ENCODE measurements around the gene TSKS.

TSKS gene

DNA sequence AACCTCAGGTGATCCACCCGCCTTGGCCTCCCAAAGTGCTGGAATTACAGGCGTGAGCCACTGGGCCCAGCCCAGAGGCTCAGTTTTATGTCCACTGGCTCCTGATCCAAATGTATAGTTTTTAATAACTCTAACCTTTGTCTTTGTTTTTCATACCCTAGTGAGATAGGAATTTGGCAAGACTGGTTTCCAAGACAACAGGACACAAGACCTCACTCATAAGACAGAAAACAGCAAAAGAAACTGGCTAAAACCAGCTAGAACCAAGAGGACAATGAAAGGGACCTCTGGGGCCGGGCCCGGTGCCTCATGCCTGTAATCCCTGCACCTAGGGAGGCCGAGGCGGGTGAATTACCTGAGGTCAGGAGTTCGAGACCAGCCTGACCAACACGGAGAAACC, 44.6 kb downstream of the TSKS start:
- no peaks in the 10 kb centered on the region for H3K36me3 ChIP-seq (ENCODE audit: control insufficient read depth in 2 of 2, insufficient read depth in 1 of 2, low read length in 2 of 2)
- no peak overlapping the region for H3K4me3 ChIP-seq (ENCODE audit: low read depth, low read length)
- H3K27ac ChIP-seq (ENCODE audit: extremely low read depth, low read depth, low read length), result no peak overlapping the region
- TF ChIP-seq ZNF121 (tag by site-specific recombination; IDR thresholded peaks at IDR 0.05) (no peak), ZBTB48 (tag by site-specific recombination; IDR thresholded peaks at IDR 0.05) (no peak), ZNF658 (tag by site-specific recombination; IDR thresholded peaks at IDR 0.05) (no peak), ZBTB20 (tag by site-specific recombination; IDR thresholded peaks at IDR 0.05) (no peak), SCRT1 (tag by site-specific recombination; IDR thresholded peaks at IDR 0.05; ENCODE audit: borderline replicate concordance) (no peak), ZNF571 (tag by site-specific recombination; IDR thresholded peaks at IDR 0.05) (no peak), ZNF114 (tag by site-specific recombination; IDR thresholded peaks at IDR 0.05) (no peak), ZNF560 (tag by site-specific recombination; IDR thresholded peaks at IDR 0.05; ENCODE audit: borderline replicate concordance) (no peak), ZFP37 (tag by site-specific recombination; IDR thresholded peaks at IDR 0.05) (no peak), ZNF335 (tag by site-specific recombination; conservative IDR thresholded peaks at IDR 0.05) (no peak)
- TF ChIP-seq, protein P1, sequence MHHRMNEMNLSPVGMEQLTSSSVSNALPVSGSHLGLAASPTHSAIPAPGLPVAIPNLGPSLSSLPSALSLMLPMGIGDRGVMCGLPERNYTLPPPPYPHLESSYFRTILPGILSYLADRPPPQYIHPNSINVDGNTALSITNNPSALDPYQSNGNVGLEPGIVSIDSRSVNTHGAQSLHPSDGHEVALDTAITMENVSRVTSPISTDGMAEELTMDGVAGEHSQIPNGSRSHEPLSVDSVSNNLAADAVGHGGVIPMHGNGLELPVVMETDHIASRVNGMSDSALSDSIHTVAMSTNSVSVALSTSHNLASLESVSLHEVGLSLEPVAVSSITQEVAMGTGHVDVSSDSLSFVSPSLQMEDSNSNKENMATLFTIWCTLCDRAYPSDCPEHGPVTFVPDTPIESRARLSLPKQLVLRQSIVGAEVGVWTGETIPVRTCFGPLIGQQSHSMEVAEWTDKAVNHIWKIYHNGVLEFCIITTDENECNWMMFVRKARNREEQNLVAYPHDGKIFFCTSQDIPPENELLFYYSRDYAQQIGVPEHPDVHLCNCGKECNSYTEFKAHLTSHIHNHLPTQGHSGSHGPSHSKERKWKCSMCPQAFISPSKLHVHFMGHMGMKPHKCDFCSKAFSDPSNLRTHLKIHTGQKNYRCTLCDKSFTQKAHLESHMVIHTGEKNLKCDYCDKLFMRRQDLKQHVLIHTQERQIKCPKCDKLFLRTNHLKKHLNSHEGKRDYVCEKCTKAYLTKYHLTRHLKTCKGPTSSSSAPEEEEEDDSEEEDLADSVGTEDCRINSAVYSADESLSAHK (tag by site-specific recombination; IDR thresholded peaks at IDR 0.05), result no peak
- TF ChIP-seq, protein P2, sequence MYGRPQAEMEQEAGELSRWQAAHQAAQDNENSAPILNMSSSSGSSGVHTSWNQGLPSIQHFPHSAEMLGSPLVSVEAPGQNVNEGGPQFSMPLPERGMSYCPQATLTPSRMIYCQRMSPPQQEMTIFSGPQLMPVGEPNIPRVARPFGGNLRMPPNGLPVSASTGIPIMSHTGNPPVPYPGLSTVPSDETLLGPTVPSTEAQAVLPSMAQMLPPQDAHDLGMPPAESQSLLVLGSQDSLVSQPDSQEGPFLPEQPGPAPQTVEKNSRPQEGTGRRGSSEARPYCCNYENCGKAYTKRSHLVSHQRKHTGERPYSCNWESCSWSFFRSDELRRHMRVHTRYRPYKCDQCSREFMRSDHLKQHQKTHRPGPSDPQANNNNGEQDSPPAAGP (tag by site-specific recombination; IDR thresholded peaks at IDR 0.05), result no peak
- TF ChIP-seq, protein P3, sequence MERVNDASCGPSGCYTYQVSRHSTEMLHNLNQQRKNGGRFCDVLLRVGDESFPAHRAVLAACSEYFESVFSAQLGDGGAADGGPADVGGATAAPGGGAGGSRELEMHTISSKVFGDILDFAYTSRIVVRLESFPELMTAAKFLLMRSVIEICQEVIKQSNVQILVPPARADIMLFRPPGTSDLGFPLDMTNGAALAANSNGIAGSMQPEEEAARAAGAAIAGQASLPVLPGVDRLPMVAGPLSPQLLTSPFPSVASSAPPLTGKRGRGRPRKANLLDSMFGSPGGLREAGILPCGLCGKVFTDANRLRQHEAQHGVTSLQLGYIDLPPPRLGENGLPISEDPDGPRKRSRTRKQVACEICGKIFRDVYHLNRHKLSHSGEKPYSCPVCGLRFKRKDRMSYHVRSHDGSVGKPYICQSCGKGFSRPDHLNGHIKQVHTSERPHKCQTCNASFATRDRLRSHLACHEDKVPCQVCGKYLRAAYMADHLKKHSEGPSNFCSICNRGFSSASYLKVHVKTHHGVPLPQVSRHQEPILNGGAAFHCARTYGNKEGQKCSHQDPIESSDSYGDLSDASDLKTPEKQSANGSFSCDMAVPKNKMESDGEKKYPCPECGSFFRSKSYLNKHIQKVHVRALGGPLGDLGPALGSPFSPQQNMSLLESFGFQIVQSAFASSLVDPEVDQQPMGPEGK (tag by site-specific recombination; IDR thresholded peaks at IDR 0.05), result no peak
- ChIA-PET CTCF (interaction anchor here (0.6 to 3.6 kb wide), 12 partner anchors 9 to 260 kb away, joined by 3 to 18 read pairs (median 6); no protein-coding TSS in a partner anchor), POLR2A (interaction anchor here (0.8 to 0.9 kb wide), 2 partner anchors 94 to 139 kb away, joined by 3 read pairs; no protein-coding TSS in a partner anchor)
- H3K4me1 ChIP-seq (ENCODE audit: control insufficient read depth, insufficient read depth, low read length), result no peaks in the 10 kb centered on the region
- no peaks in the 10 kb centered on the region for H3K9me3 ChIP-seq (ENCODE audit: control insufficient read depth, insufficient read depth, low read depth, low read length)

DNA sequence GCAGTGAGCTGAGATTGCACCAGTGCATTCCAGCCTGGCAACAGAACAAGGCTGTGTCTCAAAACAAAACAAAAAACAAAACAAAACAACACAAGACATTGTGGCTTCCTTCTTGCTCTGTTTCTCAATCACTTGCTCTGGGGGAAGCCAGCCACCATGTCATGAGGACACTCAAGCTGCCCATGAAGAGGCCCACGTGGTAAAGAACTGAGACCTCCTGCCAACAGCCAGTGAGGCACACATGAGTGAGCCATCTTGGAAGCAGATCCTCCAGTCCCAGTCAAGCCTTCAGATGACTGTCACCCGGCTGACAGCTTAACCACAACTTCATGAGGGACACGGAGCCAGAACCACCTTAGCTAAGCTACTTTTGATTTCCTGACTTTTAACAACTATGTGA, 47.0 kb downstream of the TSKS start:
- POLR2A ChIA-PET, result no interaction called here
- CTCF ChIA-PET, result interaction anchor here (0.6 to 3.6 kb wide), 5 partner anchors 12 to 748 kb away, joined by 3 to 15 read pairs (median 4); no protein-coding TSS in a partner anchor
- H3K4me3 ChIP-seq (ENCODE audit: low read depth, low read length), result no peak overlapping the region
- TF ChIP-seq ZNF10 (tag by site-specific recombination; IDR thresholded peaks at IDR 0.05), result no peak
- no peak for TF ChIP-seq ZNF311 (tag by site-specific recombination; IDR thresholded peaks at IDR 0.05; ENCODE audit: borderline replicate concordance)
- TF ChIP-seq ZNF416 (tag by site-specific recombination; IDR thresholded peaks at IDR 0.05), result no peak
- no peak for TF ChIP-seq ZNF426 (tag by site-specific recombination; IDR thresholded peaks at IDR 0.05)
- no peak for TF ChIP-seq ZNF510 (tag by site-specific recombination; IDR thresholded peaks at IDR 0.05; ENCODE audit: insufficient replicate concordance)
- TF ChIP-seq, protein P4, sequence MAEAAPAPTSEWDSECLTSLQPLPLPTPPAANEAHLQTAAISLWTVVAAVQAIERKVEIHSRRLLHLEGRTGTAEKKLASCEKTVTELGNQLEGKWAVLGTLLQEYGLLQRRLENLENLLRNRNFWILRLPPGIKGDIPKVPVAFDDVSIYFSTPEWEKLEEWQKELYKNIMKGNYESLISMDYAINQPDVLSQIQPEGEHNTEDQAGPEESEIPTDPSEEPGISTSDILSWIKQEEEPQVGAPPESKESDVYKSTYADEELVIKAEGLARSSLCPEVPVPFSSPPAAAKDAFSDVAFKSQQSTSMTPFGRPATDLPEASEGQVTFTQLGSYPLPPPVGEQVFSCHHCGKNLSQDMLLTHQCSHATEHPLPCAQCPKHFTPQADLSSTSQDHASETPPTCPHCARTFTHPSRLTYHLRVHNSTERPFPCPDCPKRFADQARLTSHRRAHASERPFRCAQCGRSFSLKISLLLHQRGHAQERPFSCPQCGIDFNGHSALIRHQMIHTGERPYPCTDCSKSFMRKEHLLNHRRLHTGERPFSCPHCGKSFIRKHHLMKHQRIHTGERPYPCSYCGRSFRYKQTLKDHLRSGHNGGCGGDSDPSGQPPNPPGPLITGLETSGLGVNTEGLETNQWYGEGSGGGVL (tag by site-specific recombination; IDR thresholded peaks at IDR 0.05), result no peak
- no peak for TF ChIP-seq ZNF2 (tag by site-specific recombination; IDR thresholded peaks at IDR 0.05)
- TF ChIP-seq MYNN (tag by site-specific recombination; IDR thresholded peaks at IDR 0.05; ENCODE audit: borderline replicate concordance), result no peak
- no peak for TF ChIP-seq ZIC2 (tag by site-specific recombination; IDR thresholded peaks at IDR 0.05)
- no peak for TF ChIP-seq OVOL3 (tag by site-specific recombination; IDR thresholded peaks at IDR 0.05)
- no peak for TF ChIP-seq ZNF157 (tag by site-specific recombination; IDR thresholded peaks at IDR 0.05)
- no peak for TF ChIP-seq ZFHX2 (tag by site-specific recombination; conservative IDR thresholded peaks at IDR 0.05)
- TF ChIP-seq, protein P5, sequence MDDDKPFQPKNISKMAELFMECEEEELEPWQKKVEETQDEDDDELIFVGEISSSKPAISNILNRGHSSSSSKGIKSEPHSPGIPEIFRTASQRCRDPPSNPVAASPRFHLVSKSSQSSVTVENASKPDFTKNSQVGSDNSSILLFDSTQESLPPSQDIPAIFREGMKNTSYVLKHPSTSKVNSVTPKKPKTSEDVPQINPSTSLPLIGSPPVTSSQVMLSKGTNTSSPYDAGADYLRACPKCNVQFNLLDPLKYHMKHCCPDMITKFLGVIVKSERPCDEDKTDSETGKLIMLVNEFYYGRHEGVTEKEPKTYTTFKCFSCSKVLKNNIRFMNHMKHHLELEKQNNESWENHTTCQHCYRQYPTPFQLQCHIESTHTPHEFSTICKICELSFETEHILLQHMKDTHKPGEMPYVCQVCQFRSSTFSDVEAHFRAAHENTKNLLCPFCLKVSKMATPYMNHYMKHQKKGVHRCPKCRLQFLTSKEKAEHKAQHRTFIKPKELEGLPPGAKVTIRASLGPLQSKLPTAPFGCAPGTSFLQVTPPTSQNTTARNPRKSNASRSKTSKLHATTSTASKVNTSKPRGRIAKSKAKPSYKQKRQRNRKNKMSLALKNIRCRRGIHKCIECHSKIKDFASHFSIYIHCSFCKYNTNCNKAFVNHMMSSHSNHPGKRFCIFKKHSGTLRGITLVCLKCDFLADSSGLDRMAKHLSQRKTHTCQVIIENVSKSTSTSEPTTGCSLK (tag by site-specific recombination; IDR thresholded peaks at IDR 0.05), result no peak
- TF ChIP-seq ZNF184 (tag by site-specific recombination; IDR thresholded peaks at IDR 0.05), result no peak
- no peaks in the 10 kb centered on the region for H3K4me1 ChIP-seq (ENCODE audit: control insufficient read depth, insufficient read depth, low read length)
- no peaks in the 10 kb centered on the region for H3K36me3 ChIP-seq (ENCODE audit: control insufficient read depth in 2 of 2, insufficient read depth in 1 of 2, low read length in 2 of 2)
- no peaks in the 10 kb centered on the region for H3K9me3 ChIP-seq (ENCODE audit: control insufficient read depth, insufficient read depth, low read depth, low read length)
- H3K27ac ChIP-seq (ENCODE audit: extremely low read depth, low read depth, low read length), result no peak overlapping the region
